Hematopoietic multipotent progenitor cell (in vitro differentiated cells): ENCODE data around the gene RIMBP2. TPM values are rescaled to one million over a fixed set of nuclear protein-coding genes. Genes with fewer than 3 reads are reported as not detected.

ENCODE experiments used
- DNase-seq, 3 donors: peaks; one replicate each; pipeline ENCODE4 v3.0.0-alpha.2; 2011 to 2015; ENCODE audit warnings: low read depth in 2 of 3, low spot score in 2 of 3
- total RNA-seq: library from RNA; depleted of rRNA; stranded (reverse); fragments of >200 nt; gene quantifications from one replicate; pipeline ENCODE4 v1.2.3, GENCODE V29; 2012

The RIMBP2 gene
- total RNA-seq, 1 donor: 0.27 TPM

DNA sequence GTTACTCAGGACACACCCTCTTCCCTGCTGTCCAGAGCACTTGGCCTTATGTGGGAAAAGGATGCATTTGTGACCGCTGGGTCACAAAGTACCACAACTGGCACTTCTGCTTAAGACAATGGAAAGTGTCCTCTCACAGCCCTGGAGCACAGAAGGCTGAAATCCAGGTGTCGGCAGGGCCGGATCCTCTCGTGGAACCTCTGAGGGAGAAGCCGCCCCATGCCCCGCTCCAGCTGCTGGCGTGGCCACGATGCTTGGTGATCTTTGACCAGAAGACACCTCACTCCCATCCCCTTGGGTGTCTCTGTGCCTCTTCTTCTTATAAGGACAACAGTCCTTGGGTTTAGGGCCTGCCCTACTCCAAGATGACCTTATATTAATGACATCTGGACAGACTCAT is 221.4 kb downstream of the RIMBP2 start:
- DNase-seq: no peak

DNA sequence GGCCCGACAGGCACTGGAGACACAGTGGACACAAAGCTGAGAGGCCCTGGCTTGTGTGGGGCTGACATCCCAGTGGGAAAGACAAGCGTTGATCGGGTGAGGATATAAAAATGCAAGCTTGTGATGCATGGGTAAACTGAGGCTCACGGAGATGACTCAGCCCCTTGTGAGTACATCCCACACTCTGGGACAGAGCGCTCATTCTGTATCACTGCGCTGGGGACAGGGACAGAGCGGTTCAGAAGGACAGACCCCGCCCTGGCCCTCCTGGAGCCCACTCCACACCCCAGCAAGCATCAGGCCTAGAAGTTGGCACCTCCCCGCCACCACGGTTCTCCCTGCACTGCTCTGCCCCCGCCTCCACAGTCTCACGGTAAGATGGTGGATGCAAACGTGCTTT is 222.1 kb downstream of the RIMBP2 start:
- DNase-seq: no peak

DNA sequence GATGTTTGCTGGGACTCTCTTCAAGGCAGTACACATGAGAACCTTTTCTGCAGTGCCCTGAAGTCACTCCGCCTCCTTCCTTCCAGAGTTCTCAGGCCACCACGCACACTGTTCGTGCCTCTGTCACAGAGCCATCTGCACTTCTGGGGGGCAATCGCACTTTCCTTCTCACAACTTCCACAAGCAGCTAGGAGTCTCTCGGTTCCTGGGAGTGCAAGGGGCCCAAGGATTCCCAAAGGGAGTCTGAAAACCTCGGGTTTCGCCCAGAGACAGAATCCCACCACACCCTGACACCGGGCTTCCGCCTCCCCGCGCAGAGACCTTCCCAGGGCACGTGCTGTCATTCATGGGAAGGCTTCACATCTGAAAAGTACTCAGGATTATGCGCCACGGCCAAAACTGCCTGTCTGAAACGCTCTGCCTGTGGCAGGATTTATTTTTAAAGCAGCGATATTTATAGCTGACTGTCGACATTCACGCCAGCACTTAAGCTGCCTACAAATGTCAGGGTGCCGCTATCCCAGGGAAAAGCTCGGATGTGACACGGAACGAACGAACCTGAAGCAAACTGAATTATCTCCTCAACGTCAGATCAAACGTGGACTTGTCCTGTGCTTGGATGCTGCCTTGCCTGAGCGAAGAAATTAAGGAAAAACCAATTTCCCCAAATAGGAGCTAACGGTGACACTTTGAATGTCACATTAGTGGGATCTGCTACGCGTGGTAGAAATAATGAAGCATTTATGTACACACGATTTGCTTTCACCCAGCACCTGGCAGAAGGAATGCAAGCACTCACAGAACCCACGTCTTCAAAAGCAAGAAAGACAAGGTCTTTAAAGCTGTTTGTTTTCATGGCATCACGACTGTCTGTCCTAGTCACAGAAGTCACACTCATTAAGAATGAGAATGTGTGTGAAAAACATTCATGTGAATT is 224.4 kb downstream of the RIMBP2 start:
- no peak for DNase-seq

DNA sequence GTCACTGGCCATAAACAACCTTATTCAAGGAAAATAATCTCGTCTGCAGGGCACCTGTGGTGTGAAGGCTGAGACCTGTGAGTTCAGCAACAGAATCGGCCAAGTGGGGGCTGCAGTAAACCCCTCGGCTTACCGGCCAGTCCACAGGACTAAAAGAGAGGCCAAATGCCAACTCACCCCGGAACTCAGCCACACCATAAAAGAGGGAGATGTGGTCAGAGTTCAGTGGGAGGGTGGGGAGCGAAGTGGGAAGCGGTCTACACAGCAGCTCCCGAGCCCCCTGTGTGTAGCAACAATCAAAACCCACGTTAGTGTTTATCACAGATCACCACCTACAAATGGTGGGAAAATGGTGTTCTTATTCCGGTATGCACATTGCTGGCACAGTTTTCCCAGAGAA is 225.4 kb downstream of the RIMBP2 start:
- no peak for DNase-seq

DNA sequence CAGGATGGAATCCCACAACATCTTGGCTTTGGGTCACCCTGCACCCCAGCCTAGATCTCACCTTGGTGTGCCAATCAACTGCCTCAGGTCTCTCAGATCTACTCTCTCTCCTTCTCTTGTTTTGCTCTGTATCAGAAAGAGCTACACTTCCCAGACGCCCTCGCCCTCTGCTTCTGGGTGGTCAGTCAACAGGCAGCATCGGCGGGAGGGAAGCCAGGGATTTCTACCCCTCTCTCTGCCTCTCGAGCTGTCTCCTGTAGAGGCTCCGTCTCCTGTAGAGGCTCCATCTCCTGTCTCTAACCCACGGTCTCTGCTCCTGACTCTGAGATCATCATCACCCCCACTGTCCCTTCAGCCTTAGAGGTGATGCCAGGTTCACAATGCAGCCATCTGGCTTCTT is 226.8 kb downstream of the RIMBP2 start:
- no peak for DNase-seq

DNA sequence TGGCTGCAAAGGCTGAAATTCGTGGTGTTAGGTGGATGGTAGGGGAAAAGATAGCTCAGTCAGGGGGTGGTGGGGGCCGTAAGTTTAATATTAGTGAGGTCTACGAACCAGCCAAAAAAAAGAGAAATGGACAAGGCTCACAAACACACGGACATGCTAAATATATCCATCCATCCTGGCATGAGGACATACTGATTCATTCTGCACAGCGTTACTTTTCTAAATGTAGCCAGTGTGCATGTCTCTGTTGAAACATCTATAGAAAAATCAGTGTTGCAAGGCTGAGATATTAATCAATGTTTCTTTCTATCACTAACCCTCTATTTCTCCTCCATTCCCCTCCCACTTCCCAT is 227.8 kb downstream of the RIMBP2 start:
- DNase-seq: no peak

DNA sequence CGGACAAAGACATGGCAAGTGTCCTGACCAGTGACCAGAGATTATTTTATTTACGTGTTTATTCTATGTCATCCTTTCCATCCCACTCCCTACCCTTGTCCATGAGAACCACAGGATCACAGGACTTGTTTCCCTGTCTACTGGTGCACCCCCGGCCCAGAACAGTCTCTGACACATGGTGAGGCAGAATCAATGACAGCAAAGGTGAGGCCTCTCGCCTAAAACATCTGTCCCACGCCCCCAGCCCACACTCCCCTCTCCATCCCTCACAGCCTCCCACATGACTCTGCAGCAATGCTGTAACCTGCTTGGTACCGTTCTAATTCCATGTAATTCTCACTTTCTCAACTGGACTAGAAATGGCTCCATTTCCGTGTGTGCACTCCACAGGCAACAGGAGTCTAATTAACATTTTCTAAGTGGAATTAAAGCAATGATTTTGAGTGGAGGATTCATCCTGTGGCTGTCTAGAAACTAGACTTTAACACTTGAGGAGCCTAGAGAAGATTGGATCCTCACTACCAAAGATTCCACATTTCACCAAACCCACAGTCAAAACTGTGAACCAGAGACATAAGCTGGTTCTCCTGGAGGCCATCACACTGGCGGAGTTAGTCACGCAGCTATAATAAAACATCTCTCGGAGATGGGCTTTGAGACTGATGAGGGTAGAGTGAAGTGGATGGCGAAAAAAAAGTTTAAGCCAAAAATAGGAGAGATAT is 228.3 kb downstream of the RIMBP2 start:
- DNase-seq: no peak

DNA sequence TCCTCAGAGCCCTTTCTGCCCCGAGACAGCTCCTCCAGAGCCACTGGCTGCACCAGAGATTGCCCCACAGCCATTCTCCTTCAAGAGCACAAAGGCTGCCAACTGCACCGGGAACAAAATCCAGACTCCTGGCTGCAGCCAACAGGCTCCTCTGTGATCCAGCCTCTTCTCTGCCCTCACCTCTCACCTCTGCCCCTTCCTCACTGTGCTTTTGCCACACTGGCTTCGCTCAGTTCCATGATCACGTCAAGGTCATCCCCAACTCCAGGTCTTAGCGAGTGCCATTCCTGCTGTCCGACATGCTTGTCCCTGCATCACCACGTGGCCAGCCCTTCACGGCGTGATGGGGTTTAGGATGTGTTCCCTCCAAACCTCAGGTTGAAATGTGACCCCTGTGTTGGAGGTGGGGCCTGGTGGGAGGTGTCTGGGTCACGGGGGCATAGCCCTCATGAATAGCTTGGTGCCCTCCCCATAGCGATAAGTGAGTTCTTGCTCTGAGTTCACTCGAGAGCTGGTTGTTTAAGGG is 229.1 kb downstream of the RIMBP2 start:
- no peak for DNase-seq

DNA sequence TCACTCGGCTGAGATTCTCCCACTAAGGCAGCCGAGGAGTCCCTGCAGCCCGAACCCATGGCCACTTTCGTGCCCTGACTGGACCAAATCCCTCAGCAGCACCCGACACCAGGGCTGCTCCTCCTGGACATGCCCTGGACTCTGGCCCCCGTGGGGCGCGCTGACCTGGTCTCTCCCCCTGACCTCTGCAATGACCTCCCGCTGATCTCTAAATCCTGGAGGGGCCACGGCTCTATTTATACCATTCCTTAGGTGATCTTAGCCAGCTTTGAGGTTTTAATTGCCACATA is 230.0 kb downstream of the RIMBP2 start:
- no peak for DNase-seq

DNA sequence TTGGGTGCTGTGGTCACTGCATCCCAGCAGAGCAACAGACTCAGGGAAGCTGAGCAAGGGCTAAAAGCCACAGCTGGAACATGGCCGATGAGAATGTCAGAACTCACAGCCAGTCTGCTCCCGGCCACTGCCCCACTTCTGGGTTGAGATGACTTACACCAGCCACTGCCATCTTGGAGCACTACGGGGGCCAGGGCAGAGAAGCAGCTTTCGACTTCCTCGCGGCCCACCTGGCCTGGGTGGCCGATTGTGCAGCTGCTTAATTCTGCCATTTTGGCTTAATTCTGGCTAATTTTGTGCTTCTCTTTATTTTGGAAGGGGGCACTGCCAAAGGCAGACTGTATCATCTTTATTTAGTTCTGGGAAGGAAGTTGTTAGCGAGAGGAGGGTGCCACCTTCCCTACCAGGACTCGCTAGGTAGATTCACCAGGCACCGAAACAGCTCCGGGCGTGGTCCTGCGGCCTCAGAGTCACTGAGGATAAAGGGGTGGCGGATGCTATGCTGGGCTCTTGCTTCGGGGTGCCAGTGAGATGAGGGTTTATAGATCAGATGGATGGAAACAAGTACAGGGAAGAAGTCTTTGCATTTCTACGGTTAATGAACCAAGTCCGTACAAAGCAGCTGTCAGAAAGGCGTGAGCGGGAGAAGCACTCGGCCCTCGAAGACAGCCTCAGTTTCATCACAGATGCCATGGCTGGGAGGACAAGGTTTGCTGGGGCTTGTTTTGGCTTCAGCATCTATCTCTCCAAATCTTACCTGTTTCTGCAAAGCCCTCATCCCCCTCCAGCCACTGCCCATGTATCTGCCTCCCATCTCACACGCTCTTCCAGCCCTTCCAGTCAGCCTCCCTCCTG is 230.6 kb downstream of the RIMBP2 start:
- DNase-seq: no peak

DNA sequence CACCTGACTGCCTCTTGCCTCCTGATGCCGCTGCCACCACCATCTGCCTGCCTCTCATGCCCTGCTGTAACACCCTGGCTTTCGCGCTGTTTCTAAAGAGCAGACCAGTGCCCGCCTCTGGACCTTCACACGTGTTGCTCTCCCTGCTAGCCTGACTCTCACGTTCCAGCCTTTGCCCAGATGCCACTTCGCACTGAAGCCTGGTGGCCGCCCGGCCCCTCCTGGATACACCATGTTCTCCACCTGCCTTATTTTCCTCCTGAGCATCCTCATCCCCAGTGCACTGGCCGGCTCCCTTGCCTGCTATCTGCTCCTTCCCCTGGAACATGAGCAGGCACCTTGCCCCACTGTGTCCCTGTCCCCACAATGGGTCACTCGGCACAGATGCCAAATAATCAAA is 231.9 kb downstream of the RIMBP2 start:
- DNase-seq: no peak

DNA sequence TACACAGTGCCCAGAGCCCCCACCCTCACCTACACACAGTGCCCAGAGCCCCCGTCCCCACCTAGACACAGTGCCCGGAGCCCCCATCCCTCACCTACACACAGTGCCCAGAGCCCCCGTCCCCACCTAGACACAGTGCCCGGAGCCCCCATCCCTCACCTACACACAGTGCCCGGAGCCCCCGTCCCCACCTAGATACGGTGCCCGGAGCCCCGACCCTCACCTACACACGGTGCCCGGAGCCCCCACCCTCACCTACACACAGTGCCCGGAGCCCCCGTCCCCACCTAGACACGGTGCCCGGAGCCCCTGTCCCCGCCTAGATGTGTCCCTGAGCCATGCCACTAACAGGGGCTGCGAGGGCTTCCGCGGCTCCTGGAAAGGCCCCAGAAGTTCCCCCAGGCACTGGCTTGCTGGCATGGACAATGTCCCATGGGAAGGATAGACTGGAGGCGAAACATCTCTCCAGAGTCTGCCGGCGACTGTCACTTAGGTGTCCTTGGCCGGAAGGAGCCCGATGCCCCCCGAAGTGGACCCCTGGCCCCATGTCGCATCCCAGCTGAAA is 232.4 kb downstream of the RIMBP2 start:
- no peak for DNase-seq

DNA sequence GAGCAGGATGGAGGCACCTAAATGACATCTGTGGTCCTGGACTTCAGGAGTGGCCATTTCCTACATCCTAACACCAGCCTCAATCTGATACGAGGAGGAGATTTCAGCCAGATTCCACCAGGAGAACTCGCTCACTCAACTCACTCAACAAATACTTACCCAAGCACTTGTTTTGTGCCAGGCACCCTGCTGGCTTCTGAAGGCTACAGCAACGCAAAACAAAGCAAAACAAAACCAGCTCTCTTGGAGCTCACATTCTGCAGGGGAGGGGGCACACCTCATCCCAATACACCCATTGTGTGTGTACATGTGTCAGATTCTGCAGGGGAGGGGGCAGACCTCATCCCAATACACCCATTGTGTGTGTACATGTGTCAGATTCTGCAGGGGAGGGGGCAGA is 233.7 kb downstream of the RIMBP2 start:
- no peak for DNase-seq

DNA sequence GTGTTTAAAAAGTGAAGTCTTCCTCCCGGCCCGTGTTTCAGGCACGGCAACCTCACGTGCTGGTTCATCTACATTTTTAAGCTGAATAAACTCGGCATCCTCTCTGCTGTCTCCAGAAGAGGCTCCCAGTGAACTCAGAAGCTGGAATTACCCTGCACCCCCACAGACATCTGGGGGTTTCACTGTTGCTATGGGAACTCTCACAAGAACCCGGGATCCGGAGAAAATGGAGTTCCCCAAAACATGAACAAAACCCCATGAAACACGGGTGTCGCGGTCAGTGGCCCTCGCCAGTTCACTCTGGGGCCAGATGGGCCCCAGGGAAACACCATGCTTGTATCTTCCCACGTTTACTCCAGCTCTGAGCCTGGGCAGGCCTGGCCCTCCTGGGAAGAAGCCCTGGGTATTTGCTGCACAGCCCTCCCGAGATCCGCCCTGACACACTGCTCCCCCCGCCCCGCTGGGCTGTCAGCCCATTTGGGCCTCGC is 234.7 kb downstream of the RIMBP2 start:
- DNase-seq: no peak

DNA sequence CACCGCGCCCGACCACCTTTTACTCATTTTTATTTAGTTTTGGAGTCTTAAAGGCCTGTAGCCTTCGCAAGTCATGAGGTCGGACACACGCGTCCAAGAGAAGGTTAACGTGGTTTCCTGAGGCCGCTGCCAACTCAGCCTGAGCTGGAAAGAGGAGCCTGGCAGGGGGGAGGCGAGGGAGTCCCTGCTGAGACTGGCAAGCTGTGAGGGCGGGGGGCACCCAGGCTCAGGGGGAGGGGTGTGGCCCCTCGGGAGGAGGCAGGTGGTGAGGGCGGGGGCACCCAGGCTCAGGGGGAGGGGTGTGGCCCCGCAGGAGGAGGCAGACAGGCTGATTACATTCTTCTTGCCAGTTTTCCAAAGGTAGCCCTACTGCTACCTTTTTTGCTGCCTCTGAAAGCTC is 235.2 kb downstream of the RIMBP2 start:
- peak in 1 of 3 donors; percentile 17 for DNase-seq

DNA sequence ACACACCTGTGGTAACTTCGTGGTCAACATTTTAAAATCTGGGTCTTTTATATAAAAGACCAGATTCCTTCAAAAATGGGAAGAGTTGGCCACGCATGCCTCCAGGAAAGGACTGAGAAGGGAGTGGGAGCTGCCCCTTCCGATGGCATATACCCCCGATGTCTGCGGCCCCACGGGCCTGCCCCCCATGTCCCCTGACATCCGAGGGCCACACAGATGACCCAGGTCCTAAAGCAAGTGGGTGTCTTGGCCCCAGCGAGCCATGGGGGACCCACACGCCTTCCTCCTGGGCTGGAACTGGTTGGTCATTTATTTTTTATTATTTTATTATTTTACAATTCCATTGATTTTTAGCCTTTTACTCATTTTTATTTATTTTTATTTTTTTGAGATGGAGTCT is 235.9 kb downstream of the RIMBP2 start:
- DNase-seq: no peak

DNA sequence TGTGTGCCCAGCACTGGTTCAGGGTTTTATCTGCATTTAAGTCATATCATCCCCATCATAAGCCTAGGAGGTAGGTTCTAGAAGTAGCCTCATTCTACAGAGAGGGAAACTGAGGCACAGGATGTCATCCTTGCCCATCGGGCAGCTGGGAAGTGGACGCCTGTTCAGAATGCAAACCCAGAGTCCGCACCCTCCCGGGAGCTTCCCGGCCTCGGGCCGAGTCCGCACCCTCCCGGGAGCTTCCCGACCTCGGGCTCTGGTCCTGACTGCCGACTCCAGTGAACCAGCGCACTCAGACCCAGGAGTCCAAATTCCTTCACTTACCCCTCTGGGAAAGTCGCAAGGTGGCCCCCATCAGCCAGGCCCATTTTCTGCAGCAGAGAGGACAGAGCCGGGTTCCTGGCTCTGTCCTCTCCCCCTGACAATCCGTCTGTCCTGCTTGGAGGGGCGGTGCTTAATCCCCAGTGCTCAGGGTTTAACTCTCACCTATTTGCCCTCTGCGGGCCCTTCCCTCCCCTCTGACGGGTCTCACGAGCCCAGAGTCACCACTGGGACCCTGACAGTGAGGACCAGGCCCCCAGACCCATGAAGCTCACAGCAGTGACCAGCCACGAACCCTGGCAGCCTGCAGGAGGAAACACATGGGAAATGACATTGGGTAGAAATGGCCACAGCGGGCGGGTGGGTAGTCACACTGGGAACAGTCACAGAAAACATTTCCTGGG is 236.5 kb downstream of the RIMBP2 start:
- no peak for DNase-seq

DNA sequence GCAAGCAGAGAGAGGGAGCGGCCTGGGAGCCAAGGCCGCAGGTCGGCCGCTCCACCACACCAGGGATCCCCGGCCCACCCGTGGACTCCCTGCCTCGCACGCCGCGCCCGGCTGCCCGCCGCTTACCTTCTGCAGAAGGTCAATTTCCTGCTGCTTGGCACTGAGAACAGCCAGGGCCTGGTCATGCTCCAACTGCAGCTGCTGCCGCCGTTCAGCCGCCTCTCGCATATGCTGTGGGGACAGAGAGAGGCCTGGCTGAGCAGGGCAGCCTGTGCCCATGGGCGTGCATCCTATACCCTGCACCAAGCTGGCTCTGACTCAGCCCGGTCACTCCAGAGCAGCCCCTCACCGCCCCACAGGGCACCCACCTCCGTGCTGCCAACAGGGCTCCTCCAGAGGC is 237.3 kb downstream of the RIMBP2 start:
- no peak for DNase-seq

DNA sequence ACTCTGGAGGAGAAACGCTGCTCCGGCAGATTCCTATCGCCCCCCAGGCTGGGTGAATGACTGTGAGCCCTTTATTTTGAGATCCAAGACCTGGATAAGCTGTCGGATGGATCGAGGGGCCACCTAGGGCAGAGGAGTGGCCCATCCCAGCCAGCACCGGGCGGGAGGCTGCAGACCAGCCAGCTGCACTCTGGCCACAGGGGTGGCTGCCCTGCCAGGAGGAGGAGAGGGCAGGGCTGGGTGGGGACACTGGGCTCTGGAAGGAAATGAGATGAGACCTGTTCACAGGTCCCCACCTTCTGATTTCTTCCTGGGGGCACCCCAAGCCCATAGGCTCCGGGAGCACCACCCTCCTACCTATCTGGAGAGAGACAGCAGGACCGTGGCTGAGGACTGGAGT is 238.4 kb downstream of the RIMBP2 start:
- no peak for DNase-seq

DNA sequence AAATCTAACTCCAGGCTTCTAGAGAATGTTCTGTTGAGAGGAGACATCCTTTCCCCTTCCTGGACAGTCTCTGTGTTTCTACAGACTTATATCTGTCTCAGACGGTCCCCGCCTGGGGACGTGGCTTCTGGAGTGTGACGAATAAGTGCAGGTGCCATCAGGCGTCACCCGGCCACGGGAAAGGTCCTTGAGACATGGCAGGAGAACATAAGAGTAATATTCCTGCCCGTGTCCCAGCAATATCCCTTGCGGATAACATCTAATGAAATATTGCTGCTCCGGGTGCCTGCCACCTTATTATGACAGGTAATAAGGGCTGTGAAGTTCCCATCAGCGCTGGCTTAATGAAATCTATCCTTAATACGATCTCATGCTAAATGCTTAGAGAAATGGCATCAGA is 238.8 kb downstream of the RIMBP2 start:
- no peak for DNase-seq
